Uterus (tissue), 2 donors: ENCODE results near the gene TNIP1.

Experiments
- POLR2A ChIP-seq, 2 donors: fragments of 450-650 bp; IDR thresholded peaks; one replicate each; pipeline ENCODE4 v1.6.1; 2016; ENCODE audit warnings: antibody characterized with exemption in 2 of 2, mild to moderate bottlenecking in 1 of 2, moderate library complexity in 1 of 2
- TF ChIP-seq, protein P1 (sequence below), 4 experiments: fragments of 200-600 bp in 2 of 4; fragments of 450-650 bp in 2 of 4; sonication (generic) in 2 of 4; IDR thresholded peaks; one replicate each; pipeline ENCODE4 v1.5.1; 2016 to 2019; ENCODE audit warnings: antibody characterized with exemption in 4 of 4, mild to moderate bottlenecking in 2 of 4, moderate library complexity in 1 of 4

DNA sequence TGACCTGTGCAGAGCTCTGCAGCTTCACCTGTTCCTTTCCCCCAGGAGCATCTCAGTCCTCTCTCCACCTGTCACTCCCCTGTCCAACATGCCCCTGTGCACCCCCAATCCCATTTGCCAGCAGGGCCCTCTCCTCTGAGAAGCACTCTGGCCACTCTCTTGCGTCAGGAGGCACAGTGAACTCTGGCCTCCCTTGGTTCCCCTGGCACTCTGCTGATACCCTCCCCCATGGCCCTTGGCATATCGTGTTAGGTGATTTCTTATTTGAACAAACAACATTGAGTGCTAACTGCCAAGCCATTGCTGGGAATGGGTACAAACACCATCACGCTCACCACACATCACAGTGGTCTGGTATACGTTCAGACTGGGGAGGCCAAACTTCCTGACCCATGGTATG lies 20.9 kb upstream of the TNIP1 start:
- TF ChIP-seq, protein P1, sequence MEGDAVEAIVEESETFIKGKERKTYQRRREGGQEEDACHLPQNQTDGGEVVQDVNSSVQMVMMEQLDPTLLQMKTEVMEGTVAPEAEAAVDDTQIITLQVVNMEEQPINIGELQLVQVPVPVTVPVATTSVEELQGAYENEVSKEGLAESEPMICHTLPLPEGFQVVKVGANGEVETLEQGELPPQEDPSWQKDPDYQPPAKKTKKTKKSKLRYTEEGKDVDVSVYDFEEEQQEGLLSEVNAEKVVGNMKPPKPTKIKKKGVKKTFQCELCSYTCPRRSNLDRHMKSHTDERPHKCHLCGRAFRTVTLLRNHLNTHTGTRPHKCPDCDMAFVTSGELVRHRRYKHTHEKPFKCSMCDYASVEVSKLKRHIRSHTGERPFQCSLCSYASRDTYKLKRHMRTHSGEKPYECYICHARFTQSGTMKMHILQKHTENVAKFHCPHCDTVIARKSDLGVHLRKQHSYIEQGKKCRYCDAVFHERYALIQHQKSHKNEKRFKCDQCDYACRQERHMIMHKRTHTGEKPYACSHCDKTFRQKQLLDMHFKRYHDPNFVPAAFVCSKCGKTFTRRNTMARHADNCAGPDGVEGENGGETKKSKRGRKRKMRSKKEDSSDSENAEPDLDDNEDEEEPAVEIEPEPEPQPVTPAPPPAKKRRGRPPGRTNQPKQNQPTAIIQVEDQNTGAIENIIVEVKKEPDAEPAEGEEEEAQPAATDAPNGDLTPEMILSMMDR (IDR thresholded peaks at IDR 0.05) = no peak
- TF ChIP-seq POLR2A (IDR thresholded peaks at IDR 0.05) = no peak
